ENCODE measurements around the gene SLC5A2.

- TF ChIP-seq EZH2 (IDR thresholded peaks at IDR 0.05; ENCODE audit: insufficient read depth, poor library complexity, severe bottlenecking), result no peak
- no peak for TF ChIP-seq EZH2phosphoT487 (IDR thresholded peaks at IDR 0.05; ENCODE audit: insufficient read depth, low read depth)
These were observed 5.8 kb downstream of the SLC5A2 start for GRCh38 chr16:31488468-31489297.

Measured in GM23248 (cell line).